ENCODE results near the gene DNM2. TPM values are rescaled to one million over a fixed set of nuclear protein-coding genes. Genes with fewer than 3 reads are reported as not detected.

The DNM2 gene
- total and polyA plus RNA-seq, 3 donors from 2014 or later = 166 to 274 (median 226) TPM

DNA sequence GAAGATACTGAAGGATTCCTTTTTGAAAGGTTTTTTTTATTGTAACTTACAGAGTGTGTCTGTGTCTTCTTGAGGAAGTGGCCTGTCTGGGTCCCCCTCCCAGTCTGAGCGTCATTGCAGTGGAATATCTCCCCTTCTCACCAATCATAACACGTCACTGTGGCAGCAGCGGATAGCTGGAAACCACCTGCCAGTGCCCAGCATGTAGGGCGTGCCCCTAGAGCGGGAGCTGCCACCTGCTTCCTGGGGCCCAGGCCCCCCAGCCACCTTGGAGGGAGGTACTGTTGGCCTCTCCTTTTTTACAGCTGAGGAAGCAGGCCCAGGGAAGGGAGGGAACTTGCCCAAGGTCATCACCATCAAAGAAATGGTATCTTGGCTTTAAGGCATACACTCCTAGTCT lies 4.6 kb upstream of the DNM2 start:
- WGBS, 2 donors = 59 to 69% methylated on average over 2 to 5 of the region's 5 CpGs
- Histone ChIP-seq H3K36me3 (ENCODE audit: low read depth, missing control alignments) (no peaks in the 10 kb centered on the region), H3K4me3 (no peak overlapping the region), H3K4me1 (peaks cover 3% of the 10 kb centered on the region), H3K9me3 (no peaks in the 10 kb centered on the region), H3K27me3 (no peaks in the 10 kb centered on the region), H3K27ac (no peak overlapping the region)
- no peak for TF ChIP-seq POLR2A (IDR thresholded peaks at IDR 0.05)
- TF ChIP-seq, protein P1, sequence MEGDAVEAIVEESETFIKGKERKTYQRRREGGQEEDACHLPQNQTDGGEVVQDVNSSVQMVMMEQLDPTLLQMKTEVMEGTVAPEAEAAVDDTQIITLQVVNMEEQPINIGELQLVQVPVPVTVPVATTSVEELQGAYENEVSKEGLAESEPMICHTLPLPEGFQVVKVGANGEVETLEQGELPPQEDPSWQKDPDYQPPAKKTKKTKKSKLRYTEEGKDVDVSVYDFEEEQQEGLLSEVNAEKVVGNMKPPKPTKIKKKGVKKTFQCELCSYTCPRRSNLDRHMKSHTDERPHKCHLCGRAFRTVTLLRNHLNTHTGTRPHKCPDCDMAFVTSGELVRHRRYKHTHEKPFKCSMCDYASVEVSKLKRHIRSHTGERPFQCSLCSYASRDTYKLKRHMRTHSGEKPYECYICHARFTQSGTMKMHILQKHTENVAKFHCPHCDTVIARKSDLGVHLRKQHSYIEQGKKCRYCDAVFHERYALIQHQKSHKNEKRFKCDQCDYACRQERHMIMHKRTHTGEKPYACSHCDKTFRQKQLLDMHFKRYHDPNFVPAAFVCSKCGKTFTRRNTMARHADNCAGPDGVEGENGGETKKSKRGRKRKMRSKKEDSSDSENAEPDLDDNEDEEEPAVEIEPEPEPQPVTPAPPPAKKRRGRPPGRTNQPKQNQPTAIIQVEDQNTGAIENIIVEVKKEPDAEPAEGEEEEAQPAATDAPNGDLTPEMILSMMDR (IDR thresholded peaks at IDR 0.05) = no peak
- no peak for DNase-seq
- intact Hi-C loops (cut with DNase I; ENCODE audit: low total_unique reads) = no loop called here

DNA sequence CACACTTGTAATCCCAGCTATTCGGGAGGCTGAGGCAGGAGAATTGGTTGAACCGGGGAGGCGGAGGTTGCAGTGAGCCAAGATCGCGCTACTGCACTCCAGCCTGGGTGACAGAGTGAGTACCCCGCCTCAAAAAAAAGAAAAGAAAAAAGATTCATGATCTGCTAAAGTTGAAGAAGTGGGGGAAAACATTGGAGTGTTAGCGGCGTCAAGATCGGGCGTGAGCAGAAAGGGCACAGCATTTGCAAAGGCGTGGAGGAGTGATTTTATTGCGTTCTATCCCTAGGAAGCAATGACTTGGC lies 874 bp upstream of the DNM2 start:
- intact Hi-C loops (cut with DNase I; ENCODE audit: low total_unique reads) = loop anchor here (5.0 kb wide), 2 partner anchors 50 to 145 kb away; no protein-coding TSS in a partner anchor
- no peaks in the 10 kb centered on the region for H3K36me3 ChIP-seq (ENCODE audit: low read depth, missing control alignments)
- TF ChIP-seq POLR2A (IDR thresholded peaks at IDR 0.05) = no peak
- TF ChIP-seq, protein P1 (IDR thresholded peaks at IDR 0.05) = no peak
- H3K27ac ChIP-seq = no peak overlapping the region
- no peaks in the 10 kb centered on the region for H3K9me3 ChIP-seq
- H3K4me1 ChIP-seq = peaks cover 23% of the 10 kb centered on the region
- peak overlapping the region in 1 of 2 donors; percentile 16 for H3K4me3 ChIP-seq
- no peaks in the 10 kb centered on the region for H3K27me3 ChIP-seq
- WGBS, 2 donors = 15 to 17% methylated on average over 12 of the region's 12 CpGs
- DNase-seq = no peak

DNA sequence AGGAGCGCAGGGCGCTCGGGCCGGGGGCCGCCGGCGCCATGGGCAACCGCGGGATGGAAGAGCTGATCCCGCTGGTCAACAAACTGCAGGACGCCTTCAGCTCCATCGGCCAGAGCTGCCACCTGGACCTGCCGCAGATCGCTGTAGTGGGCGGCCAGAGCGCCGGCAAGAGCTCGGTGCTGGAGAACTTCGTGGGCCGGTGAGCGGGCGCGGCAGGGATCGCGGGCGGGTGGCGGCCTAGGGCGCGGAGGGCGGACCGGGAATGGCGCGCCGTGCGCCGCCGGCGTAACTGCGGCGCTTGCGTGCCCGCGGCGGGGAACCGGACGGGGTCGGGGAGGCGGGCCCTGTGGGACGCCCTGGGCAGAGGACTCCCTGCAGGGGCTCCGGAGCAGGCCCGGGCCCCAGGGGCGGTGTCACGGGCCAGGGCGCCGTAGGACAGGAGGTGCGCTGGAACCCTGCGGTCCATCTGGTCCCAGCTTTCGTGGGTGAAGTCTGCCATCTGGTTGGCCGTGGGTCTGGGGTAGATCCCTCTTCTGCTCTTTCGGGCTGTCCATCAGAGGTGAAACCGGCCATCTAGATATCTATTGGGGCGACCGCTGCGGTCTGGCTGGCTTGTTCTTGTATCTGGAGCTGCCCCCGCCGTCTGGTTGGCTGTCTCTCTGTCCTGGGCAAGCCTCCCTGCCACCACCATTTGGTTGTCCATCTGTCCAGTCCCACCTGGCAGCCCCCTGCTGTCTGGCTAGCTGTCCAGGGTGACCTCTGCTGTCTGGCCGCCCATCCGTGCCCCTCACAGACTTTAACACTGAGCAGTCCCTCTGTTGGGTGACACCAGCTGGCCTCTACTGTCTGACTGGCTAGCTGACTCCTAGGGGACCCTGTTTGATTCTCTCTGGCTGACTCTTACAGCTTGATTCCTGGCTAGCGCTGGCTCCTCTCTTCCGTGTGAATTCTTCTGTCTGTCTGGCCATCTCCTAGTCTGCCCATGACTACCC lies 622 bp downstream of the DNM2 start:
- Histone ChIP-seq H3K27ac (peak overlapping the region; percentile 84 to 94), H3K27me3 (no peaks in the 10 kb centered on the region), H3K4me3 (peak overlapping the region; percentile 93 to 100), H3K4me1 (peaks cover 21% of the 10 kb centered on the region), H3K36me3 (ENCODE audit: low read depth, missing control alignments) (no peaks in the 10 kb centered on the region), H3K9me3 (no peaks in the 10 kb centered on the region)
- DNase-seq = peak; percentile 51
- intact Hi-C loops (cut with DNase I; ENCODE audit: low total_unique reads) = loop anchor here (5.0 kb wide), 2 partner anchors 49 to 144 kb away; no protein-coding TSS in a partner anchor
- WGBS, 2 donors = 1 to 3% methylated on average over 6 to 67 of the region's 70 CpGs
- TF ChIP-seq POLR2A (IDR thresholded peaks at IDR 0.05) = no peak
- TF ChIP-seq, protein P1 (IDR thresholded peaks at IDR 0.05) = no peak

DNA sequence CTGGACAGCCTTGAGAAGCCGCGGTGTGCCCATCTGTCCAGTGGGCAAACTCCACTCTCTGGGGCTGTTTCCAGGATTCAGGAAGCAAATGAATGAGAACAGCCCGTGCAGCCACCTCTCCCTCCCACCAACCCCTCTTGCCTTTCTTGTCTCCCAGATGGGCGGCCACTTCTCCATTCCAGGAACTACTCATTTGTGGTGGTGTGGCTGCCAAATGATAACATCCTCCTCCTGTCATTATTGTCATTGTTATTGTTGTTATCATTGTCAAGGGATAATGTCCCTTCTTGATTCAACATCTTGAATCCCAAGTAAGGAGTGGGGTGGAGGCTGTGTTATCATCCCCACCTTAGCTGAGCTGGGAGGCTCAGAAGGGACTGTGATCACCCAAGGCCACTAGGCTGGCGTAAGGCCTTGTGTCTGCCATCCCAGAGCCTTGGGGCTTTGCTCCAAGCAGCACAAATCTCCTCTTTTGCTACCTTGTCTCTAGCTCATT lies 1.6 kb downstream of the DNM2 start:
- Histone ChIP-seq H3K4me1 (peaks cover 24% of the 10 kb centered on the region), H3K36me3 (ENCODE audit: low read depth, missing control alignments) (no peaks in the 10 kb centered on the region), H3K4me3 (peak overlapping the region; percentile 93 to 100), H3K9me3 (no peaks in the 10 kb centered on the region), H3K27ac (peak overlapping the region; percentile 84 to 94), H3K27me3 (no peaks in the 10 kb centered on the region)
- WGBS, 2 donors = 21 to 33% methylated on average over 4 to 5 of the region's 5 CpGs
- TF ChIP-seq, protein P1 (IDR thresholded peaks at IDR 0.05) = no peak
- TF ChIP-seq POLR2A (IDR thresholded peaks at IDR 0.05) = no peak
- intact Hi-C loops (cut with DNase I; ENCODE audit: low total_unique reads) = loop anchor here (5.0 kb wide), 2 partner anchors 48 to 143 kb away; no protein-coding TSS in a partner anchor
- peak; percentile 68 for DNase-seq

Measured in testis (tissue), 3 donors.